Mucosa of descending colon (tissue), 3 donors: ENCODE data around the gene CDH4. TPM values are rescaled to one million over a fixed set of nuclear protein-coding genes. Genes with fewer than 3 reads are reported as not detected.
A peak's percentile ranks its signal among the peaks of the same experiment; 100 is the strongest.

ENCODE experiments used
- ATAC-seq: fragments of 200-7000 bp; cut with Tn5 transposase; one replicate; pipeline ENCODE4 v1.9.1; 2020; ENCODE audit warnings: mild to moderate bottlenecking, moderate library complexity
- DNase-seq, 3 donors: peaks; one replicate each; pipeline ENCODE4 v3.0.0-alpha.2; 2020
- H3K36me3 ChIP-seq: fragments of 200-600 bp; one replicate; pipeline ENCODE4 v1.8.0; 2021; ENCODE audit warnings: low read depth, mild to moderate bottlenecking
- H3K4me1 ChIP-seq: fragments of 200-600 bp; one replicate; pipeline ENCODE4 v1.8.0; 2021; ENCODE audit warnings: low read depth, mild to moderate bottlenecking
- H3K4me3 ChIP-seq: fragments of 200-600 bp; one replicate; pipeline ENCODE4 v1.8.0; 2021; ENCODE audit warnings: mild to moderate bottlenecking
- H3K9me3 ChIP-seq: fragments of 200-600 bp; one replicate; pipeline ENCODE4 v1.8.0; 2021; ENCODE audit warnings: mild to moderate bottlenecking
- intact Hi-C, 2 donors: fragments of 100-400 bp; cut with DNase I in 1 of 2; cut with micrococcal nuclease in 1 of 2; formaldehyde crosslinking; loops; one replicate each; pipeline versions ENCODE4 v1.11.0 to v1.11.1; 2022; cut with DNase I, micrococcal nuclease
- total RNA-seq, 3 donors: library from RNA; stranded (reverse); fragmentation: NEBNext Ultra II Directional in 2 of 3; extraction: Animal tissue kit (Norgen Biotek cat#: 25700) in 2 of 3; gene quantifications; one replicate each; pipeline versions ENCODE4 v1.2.1 to v1.2.4, GENCODE V29; 2021 to 2023
- TF ChIP-seq, protein P1 (sequence below): fragments of 200-600 bp; IDR thresholded peaks from one replicate; pipeline ENCODE4 v1.8.0; 2022; ENCODE audit warnings: antibody characterized with exemption, mild to moderate bottlenecking
- donor health status: DM: no; HTN: no; CAD: no; lungs with moderate emphysema.
- donor health status: DM: no; HTN: no; CAD: no.
- donor health status: DM: no; HTN: yes; CAD: no.

The CDH4 gene
- total RNA-seq, 3 donors from 2014 or later = 0.16 TPM; not detected in 2

DNA sequence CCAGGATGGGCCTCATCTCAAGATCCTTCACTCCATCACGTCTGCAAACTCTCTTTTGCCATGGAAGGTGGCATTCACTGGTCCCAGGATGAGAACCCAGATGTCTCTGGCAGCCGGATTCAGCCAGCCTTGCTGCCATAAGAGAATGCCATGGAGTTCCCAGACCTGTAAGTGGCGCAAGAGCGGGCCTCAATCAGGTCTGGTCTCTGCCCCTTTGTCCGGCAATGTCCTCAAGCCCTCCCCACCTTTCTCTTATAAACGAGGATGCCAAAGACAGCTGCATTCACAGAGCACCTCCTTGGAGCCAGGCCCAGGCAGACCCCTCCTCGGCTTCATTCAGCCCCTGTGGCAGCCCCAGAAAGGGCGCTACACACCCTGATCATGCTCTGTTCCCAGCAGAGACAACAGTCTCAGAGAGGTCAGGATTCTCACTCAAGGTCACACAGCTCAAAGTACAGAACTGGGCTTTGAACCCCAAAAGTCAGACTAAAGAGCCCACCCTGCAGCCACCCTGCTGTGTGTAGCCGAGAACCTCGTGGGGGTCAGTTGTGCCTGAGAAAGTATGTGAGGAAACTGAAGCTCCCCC is 549.9 kb downstream of the CDH4 start:
- no peaks in the 10 kb centered on the region for H3K4me1 ChIP-seq
- DNase-seq = peak in 2 of 3 donors; percentile 4 to 8
- ATAC-seq = no peak

GRCh38 chr20:61802721-61803311 is 550.8 kb downstream of the CDH4 start:
- intact Hi-C loops = no loop called here
- no peaks in the 10 kb centered on the region for H3K9me3 ChIP-seq
- peak in 2 of 3 donors; percentile 5 to 38 for DNase-seq
- H3K4me3 ChIP-seq = no peak overlapping the region
- H3K36me3 ChIP-seq = no peaks in the 10 kb centered on the region
- H3K4me1 ChIP-seq = no peaks in the 10 kb centered on the region
- TF ChIP-seq, protein P1, sequence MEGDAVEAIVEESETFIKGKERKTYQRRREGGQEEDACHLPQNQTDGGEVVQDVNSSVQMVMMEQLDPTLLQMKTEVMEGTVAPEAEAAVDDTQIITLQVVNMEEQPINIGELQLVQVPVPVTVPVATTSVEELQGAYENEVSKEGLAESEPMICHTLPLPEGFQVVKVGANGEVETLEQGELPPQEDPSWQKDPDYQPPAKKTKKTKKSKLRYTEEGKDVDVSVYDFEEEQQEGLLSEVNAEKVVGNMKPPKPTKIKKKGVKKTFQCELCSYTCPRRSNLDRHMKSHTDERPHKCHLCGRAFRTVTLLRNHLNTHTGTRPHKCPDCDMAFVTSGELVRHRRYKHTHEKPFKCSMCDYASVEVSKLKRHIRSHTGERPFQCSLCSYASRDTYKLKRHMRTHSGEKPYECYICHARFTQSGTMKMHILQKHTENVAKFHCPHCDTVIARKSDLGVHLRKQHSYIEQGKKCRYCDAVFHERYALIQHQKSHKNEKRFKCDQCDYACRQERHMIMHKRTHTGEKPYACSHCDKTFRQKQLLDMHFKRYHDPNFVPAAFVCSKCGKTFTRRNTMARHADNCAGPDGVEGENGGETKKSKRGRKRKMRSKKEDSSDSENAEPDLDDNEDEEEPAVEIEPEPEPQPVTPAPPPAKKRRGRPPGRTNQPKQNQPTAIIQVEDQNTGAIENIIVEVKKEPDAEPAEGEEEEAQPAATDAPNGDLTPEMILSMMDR = no peak
- ATAC-seq = no peak

More for the DNA sequence above, 549.9 kb downstream of the CDH4 start:
- intact Hi-C loops = no loop called here
- TF ChIP-seq, protein P1 = no peak
- H3K36me3 ChIP-seq = no peaks in the 10 kb centered on the region
- no peaks in the 10 kb centered on the region for H3K9me3 ChIP-seq
- no peak overlapping the region for H3K4me3 ChIP-seq

DNA sequence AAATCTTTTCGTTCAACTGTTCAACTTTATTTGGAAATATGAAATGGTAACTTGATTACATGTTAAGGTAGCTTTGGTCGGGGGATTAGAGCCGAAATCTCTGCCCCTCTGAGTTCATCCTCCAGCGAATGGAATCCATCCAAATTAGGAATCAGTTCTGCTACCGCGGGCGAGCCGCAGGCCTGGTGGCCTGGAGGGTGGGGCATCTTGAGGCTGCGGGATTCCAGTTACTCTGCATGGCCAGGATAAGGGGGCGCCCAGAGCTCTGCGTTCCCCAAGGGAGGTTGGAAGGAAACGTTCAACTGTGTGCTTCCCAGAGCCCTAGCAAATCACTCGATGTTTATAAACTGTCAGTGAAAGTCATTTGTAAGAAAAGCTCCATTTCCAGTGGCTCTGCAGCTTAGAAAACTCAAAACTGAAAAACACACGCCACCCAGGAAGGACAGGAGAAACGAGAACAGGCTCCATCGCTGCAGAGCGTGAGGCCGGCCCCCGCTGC is 551.4 kb downstream of the CDH4 start:
- ATAC-seq = no peak
- intact Hi-C loops = no loop called here
- no peaks in the 10 kb centered on the region for H3K36me3 ChIP-seq
- H3K4me1 ChIP-seq = no peaks in the 10 kb centered on the region
- no peaks in the 10 kb centered on the region for H3K9me3 ChIP-seq
- H3K4me3 ChIP-seq = no peak overlapping the region
- DNase-seq = peak in 2 of 3 donors; percentile 7 to 17
- TF ChIP-seq, protein P1 = no peak

GRCh38 chr20:61803915-61804751 is 552.1 kb downstream of the CDH4 start:
- H3K36me3 ChIP-seq = no peaks in the 10 kb centered on the region
- H3K4me1 ChIP-seq = no peaks in the 10 kb centered on the region
- TF ChIP-seq, protein P1 = no peak
- DNase-seq (peak in 2 of 3 donors; percentile 8 to 27), ATAC-seq (no peak)
- no peaks in the 10 kb centered on the region for H3K9me3 ChIP-seq
- intact Hi-C loops = no loop called here
- H3K4me3 ChIP-seq = no peak overlapping the region

DNA sequence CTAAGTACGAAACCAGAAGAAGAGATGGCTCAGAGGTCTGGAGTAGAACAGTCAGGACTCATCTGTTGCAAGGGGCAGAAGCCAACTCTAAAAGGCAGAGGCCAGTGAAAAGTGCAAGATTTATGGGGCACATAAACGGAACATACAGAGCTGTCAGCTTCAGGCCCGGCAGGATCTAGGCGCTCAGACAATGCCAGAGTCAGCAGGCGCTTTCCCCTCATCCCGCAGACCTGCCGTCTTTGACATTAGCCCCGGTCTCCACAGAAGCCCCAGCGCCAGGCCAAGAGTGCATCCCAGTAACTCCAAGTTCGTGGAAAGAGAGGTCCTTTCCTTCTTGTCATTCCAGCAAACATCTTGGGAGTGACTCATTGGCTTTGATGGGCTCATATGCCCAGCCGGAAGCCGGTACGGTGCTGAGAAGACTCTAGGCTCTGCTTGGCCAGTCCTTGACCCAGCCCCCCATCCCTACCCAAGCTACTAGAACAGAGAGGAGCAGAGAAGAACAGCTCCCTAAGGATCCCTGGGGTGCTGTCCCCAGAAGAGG is 552.8 kb downstream of the CDH4 start:
- no peak for ATAC-seq
- peak in 1 of 3 donors; percentile 17 for DNase-seq
- TF ChIP-seq, protein P1 = no peak

More for the DNA sequence above, 552.8 kb downstream of the CDH4 start:
- Histone ChIP-seq H3K36me3 (no peaks in the 10 kb centered on the region), H3K9me3 (no peaks in the 10 kb centered on the region), H3K4me3 (no peak overlapping the region), H3K4me1 (no peaks in the 10 kb centered on the region)
- intact Hi-C loops = no loop called here
